Measurements from ENCODE around the gene PLIN5. TPM values are rescaled to one million over a fixed set of nuclear protein-coding genes. Genes with fewer than 3 reads are reported as not detected.

The PLIN5 gene
- total RNA-seq, 4 donors from 2014 or later = 23.8 to 153 (median 32.8) TPM

DNA sequence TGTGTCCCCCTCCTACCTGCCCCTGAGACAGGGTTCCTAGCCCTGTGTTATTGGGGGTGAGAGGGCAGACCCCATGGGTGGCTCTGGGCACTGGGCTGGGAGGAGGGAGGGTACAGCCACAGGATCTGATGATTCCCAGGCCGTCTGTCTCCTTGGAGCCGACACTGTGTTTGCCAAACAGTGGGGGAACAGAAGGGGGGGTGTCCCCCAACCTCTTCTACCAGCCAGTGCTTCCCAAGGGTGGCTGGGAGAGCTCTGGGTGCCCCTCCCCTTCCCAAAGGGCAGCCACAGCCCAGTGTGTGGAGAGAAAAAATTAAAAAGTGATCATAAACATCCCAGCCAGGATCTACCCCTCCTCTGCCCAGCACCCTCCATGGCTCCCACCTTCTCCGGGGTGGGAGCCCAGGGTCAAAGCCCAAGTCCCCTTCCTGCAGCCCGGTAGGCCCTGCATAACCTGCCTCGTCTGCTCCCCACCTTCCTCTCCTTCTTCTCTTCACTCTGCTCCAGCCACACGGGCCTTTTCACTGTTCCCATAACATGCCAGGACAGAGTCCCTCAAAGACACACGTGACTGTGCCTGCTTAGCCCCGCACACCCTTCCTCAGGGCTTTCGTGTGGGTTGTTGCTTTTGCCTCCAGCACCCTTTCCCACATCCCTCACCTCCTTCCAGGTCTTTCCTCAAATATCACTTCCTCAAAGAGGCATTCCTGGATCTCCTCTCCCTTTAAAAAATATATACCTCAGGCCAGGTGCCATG lies 15.3 kb downstream of the PLIN5 start:
- TF ChIP-seq, protein P1, sequence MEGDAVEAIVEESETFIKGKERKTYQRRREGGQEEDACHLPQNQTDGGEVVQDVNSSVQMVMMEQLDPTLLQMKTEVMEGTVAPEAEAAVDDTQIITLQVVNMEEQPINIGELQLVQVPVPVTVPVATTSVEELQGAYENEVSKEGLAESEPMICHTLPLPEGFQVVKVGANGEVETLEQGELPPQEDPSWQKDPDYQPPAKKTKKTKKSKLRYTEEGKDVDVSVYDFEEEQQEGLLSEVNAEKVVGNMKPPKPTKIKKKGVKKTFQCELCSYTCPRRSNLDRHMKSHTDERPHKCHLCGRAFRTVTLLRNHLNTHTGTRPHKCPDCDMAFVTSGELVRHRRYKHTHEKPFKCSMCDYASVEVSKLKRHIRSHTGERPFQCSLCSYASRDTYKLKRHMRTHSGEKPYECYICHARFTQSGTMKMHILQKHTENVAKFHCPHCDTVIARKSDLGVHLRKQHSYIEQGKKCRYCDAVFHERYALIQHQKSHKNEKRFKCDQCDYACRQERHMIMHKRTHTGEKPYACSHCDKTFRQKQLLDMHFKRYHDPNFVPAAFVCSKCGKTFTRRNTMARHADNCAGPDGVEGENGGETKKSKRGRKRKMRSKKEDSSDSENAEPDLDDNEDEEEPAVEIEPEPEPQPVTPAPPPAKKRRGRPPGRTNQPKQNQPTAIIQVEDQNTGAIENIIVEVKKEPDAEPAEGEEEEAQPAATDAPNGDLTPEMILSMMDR (IDR thresholded peaks at IDR 0.05; ENCODE audit: low read depth) = no peak

DNA sequence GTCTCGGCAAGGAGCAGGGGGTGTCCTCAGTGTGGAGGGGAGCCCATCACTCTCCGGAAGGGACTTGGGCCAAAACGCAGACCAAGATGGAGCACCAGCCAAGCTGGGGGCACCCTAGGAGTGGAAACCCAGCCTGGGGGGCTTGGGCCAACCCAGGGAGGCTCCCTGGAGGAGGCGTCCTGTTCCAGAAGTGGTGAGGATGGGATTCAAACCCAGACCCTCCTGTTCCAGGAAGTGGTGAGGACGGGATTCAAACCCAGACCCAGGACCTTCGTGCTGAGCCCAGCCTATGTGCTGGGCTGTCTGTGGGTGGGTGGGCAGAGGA lies 15.9 kb downstream of the PLIN5 start:
- TF ChIP-seq, protein P1 (IDR thresholded peaks at IDR 0.05; ENCODE audit: low read depth) = no peak

- TF ChIP-seq, protein P1 (IDR thresholded peaks at IDR 0.05; ENCODE audit: low read depth) = no peak
These were observed 16.5 kb downstream of the PLIN5 start, which contains the start of gene PLIN4 for GRCh38 chr19:4518345-4519171. Gene PLIN4, minus strand, starts transcription at chr19:4518486. Its CDS starts 214 bp downstream, at chr19:4518272.

- TF ChIP-seq, protein P1 (IDR thresholded peaks at IDR 0.05; ENCODE audit: low read depth) = no peak
These were observed 17.5 kb downstream of the PLIN5 start for GRCh38 chr19:4517451-4518057.

DNA sequence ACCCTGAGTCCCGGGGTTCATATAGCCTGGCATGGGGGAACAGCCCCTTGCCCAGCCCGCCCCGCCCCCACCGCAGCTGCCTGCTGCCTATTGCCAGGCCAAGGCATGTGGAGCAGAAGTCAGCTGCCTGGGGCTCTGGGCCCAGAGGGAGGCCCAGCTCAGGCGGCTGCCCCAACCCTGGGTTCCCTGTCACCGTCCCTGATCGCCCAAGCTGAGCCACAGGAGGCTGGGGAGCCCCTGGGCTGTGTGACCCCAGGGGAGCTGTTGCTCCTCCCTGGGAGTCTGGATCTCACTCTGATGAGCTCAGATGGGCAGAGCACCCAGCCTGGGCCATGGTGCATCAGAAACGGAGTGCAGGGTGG lies 18.1 kb downstream of the PLIN5 start:
- TF ChIP-seq, protein P1 (IDR thresholded peaks at IDR 0.05; ENCODE audit: low read depth) = no peak

DNA sequence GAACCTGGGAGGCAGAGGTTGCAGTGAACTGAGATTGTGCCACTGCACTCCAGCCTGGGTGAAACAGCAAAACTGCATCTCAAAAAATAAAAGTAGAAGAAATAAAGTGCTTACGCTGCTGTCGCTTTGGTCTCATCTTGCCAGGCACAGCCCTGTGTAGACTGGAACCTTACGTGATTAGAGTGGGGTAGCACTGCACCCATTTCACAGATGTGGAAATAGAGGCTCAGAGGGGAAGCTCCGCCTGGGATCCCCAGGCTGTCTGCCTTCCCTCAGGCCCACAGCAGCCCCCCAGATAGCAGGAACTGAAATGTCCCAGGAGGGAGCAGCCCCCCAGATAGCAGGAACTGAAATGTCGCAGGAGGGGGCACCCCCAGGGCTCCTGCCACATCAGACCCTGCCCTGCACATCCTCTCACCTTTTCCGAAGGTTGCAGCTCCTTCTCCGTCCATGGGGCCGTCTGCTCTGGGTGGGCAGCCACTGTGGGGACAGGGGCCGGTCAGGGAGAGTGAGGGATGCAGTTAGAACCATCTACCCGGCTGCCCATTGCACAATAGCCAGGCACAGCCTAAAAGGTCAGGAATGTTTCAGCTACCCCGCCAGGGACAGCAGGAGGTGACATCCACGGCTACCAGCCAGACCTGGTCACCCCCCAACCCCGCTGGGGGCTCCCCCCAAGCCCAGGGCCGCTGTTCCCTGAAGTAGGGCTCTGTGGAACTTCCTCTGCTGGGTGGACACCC lies 18.7 kb downstream of the PLIN5 start:
- TF ChIP-seq, protein P1 (IDR thresholded peaks at IDR 0.05; ENCODE audit: low read depth) = no peak
